GM19468 (cell line): ENCODE data around the gene PARVB.
"Not testable (repeated sequence)": the region's sequence is repeated elsewhere in the genome, so short reads cannot be mapped to it uniquely, and the experiment has no call there.

Experiments used
- ATAC-seq: cut with Tn5 transposase; IDR thresholded peaks from one replicate; pipeline ENCODE4 v1.9.1; 2021; ENCODE audit warnings: mild to moderate bottlenecking, moderate library complexity, moderate number of reproducible peaks; ENCODE audit not compliant: unreplicated experiment; ENCODE audit errors: extremely low read depth

PARVB gene

DNA sequence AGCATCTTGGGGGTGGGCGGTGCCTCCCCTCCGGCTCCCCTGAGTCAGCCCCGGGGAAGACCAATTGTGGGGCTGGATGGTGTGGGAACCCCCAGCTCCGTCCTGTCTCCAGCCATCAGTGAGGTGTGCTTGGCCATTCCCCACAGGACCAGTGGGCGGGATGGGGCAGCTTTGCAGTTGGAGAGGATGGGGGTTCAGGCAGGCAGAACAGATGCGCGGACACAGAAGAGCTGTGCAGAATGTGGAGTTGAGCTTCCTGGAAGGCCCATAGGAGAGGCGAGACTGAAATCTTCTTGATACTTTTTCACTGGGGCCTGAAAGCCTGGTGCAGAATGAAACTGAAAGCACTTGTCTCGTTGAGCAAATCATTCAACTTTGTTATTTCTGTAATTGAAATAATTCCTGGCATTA is 23.8 kb downstream of the PARVB start:
- no peak for ATAC-seq

DNA sequence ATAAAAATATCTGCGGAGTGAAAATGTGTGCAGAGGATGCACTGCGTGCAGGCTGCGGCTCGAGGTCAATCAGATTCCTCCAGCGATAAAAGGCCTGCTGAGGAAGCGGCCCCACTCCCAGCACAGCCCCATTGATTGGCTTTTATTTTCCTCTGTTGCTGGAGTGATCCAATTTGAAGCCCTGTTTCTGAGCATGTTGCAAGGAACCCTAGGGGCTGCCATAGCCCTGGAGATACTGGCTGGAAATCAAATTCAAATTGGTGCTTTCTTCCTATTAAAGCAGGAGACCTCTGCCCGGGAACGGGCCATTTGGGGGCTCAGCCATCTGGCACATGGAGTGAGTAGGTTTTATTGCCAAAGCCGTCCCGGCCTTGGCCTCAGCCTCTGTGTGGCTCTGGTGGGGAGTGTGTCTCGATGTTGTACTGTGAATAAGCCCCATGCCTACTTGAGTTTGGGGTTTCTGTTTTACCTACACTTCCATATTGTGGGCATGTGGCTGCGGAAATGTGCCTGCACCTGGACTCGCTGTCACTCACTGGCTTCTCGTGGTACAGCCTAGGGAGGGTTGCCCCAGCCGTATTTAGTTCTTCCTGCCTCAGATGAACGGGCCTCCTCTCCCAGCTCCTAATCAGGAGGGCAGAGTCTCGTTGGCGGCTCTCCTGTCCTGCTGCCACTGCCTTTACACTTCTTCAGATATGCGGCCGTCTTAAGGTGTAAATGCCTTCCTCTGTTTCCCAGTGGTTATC is 25.6 kb downstream of the PARVB start:
- no peak for ATAC-seq

GRCh38 chr22:44050766-44051355 is 26.8 kb downstream of the PARVB start:
- no peak for ATAC-seq

GRCh38 chr22:44051358-44051757 is 27.3 kb downstream of the PARVB start:
- ATAC-seq: no peak

DNA sequence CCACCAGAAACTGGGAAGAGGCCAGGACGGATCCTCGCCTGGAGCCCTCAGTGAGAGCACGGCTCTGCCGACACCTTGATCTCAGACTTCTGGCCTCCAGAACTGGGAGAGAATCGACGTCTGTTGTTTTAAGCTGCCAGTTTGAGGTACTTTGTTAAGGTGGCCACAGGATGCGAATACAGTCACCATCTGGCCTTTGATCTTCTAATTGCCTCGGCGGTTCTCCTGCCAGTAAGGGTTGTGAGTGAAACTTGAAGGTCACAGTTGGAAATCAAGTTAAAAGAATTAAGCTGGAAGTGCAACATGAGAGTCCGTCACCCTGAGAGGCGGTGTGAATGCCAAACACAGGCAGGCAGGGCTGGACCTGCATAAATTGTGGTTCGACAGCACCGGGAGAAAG is 27.9 kb downstream of the PARVB start:
- no peak for ATAC-seq

- ATAC-seq: no peak
Measured at GRCh38 chr22:44055805-44056204, 31.7 kb downstream of the PARVB start.

DNA sequence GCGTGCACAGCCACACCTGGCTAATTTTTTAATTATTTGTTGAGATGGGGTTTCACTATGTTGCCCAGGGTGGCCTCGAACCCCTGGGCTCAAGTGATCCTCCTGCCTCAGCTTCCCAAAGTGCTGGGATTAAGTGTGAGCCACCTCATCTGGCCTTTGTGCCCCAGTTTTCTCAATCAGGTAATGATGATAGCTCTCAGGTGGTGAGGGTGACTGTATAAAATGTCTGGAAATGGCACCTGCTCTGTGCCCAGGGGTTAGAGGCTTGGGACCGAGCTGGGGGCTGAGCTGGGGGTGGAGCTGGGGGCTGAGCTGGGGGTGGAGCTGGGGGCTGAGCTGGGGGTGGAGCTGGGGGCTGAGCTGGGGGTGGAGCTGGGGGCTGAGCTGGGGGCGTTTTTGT is 32.5 kb downstream of the PARVB start:
- ATAC-seq: not testable (repeated sequence)

GRCh38 chr22:44057401-44057987 is 33.4 kb downstream of the PARVB start:
- no peak for ATAC-seq

DNA sequence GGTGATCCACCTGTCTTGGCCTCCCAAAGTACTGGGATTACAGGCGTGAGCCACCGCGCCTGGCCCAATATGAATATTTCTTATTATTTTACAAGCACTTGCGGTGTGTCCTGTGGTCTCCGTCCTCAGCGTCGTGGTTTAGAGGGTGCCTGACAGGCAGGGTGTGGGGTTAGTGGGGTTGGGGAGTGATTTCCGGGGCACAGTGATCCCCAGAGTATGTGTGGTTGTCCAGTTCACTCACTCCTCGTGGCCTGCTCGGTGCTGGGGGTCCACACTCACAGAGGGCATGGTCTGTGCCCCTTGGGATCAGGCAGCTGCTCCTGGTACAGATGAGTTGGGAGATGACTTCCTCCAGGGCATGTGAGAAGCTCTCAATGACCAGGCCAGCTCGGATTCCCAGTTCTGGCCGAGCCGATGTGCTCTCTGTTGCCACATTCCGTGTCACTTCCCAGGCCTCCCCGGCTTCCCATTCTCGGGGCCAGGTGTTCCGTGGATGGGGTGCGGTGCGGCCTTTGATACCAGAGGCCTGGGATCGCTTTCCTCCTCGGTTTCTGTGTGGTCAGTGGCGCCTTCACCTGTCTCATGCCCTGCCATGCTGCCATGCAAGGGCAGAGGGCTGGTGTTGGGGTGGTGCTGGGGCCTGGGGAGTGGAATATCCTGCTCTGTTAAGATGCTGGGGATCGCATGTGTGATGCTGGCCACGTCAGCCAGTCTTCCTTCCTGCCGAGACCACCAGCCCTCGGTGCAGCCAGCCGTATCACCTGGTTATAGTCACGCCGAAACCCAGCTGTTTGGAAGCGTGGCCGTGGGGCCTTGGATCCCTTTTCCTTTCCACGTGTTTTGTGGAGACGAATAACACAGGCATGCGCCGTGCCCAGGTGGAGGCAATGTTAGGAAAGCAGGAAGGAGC is 39.6 kb downstream of the PARVB start:
- ATAC-seq: no peak

- no peak for ATAC-seq
Measured at GRCh38 chr22:44067033-44067432, 42.9 kb downstream of the PARVB start.

DNA sequence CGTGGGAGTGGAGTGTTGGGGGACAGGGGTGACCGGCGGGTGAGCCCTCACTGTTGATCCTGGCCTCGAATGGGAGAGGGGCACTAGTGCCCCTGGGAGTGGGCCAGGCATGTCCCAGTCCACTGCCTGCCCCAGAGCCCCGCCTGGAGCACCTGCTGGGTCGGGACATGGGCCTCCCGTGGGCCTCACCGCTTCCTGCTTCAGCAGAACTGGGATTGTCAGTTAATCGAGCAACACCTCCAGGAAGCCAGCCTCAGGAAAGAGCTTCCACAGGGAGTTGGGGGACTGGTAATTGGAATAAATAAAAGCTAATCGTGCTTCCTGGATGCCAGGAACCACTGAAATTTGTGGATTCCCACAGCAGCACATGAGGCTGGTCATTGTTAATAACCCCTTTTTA is 43.8 kb downstream of the PARVB start:
- no peak for ATAC-seq

DNA sequence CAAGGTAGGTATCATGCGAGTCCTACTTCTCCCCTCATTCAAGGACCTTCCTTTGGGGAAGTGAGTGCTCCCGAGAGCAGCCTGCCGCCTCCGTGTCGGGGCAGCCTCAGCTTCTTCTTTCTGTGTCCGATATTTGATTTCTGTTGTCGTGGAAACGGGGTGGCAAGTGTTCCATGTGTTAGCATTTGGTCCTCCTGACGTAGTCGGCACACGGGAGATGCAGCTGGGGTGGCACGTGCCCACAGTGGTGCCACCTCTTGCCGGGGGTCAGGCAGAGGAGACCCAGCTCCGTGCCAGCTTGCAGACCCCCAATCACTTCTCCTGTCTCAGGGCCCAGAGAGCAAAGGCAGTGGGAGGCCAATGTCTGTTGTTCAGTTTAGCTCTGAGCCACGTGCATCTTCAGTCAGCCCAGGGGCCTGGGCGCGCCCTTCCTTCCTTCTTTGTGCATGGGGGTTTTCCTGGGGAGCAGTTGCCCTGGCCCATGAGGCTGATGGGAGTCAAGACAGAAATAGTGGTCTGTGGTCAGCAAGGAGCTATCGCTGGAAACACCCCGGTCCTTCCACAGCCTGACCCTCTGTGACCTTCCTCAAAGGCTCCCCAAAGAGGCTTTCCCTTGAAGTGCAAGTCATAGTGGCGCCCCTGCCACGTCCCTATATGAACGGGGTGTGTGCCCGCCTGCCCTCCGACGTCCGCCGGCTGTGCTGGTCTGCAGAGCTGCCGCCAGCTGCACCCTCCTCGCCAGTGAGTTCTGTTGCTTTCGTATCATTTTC is 44.5 kb downstream of the PARVB start:
- no peak for ATAC-seq

- ATAC-seq: no peak
Measured at GRCh38 chr22:44070029-44070428, 45.9 kb downstream of the PARVB start.

- ATAC-seq: no peak
Measured at GRCh38 chr22:44071781-44072326, 47.8 kb downstream of the PARVB start.

- ATAC-seq: no peak
Measured at GRCh38 chr22:44074337-44074984, 50.4 kb downstream of the PARVB start.

DNA sequence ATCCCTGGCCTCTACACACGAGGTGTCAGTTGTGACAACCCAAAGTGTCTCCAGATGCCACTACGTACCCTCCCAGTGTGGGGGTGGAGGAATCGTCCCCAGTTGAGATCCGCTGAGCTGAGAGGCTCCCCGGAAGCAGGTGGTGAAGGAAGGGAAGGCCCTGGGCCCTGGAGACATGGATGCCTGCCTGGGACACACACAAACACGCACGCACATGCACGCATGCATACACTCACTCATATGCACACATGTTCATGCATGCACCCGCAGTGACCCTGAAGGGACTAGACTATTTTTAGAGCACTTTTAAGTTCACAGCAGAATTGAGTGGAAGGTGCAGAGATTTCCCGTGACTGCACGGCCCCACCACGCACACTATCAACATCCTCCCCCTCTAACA is 50.9 kb downstream of the PARVB start:
- no peak for ATAC-seq

DNA sequence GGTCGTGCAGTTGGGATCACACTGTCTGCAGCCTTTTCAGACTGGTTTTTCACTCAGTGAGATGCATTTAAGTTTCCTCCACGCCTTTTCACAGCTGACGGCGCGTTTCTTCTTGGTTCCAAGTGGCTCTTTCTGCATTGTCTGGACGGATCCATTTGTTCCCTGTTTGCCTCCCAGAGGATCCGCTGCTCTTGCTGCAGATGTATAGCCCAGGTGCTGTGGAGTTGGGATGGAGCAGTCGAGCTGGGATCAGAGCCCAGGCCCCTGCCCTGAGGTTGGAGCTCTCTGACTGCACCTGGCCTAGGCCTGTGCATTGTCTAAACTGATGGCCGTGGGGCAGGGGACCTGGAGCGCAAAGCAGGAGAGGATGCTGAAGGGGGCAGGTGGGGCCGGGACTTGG is 51.6 kb downstream of the PARVB start:
- ATAC-seq: no peak

GRCh38 chr22:44076825-44077224 is 52.7 kb downstream of the PARVB start:
- no peak for ATAC-seq
